Measurements from ENCODE around the gene ISLR2.

Gene ISLR2

GRCh38 chr15:74179101-74179841 lies 48.9 kb downstream of the ISLR2 start:
- no peak for DNase-seq

GRCh38 chr15:74179983-74180880 lies 49.8 kb downstream of the ISLR2 start:
- DNase-seq, result no peak

- no peak for DNase-seq
Observed at GRCh38 chr15:74180881-74181602, 50.7 kb downstream of the ISLR2 start.

DNA sequence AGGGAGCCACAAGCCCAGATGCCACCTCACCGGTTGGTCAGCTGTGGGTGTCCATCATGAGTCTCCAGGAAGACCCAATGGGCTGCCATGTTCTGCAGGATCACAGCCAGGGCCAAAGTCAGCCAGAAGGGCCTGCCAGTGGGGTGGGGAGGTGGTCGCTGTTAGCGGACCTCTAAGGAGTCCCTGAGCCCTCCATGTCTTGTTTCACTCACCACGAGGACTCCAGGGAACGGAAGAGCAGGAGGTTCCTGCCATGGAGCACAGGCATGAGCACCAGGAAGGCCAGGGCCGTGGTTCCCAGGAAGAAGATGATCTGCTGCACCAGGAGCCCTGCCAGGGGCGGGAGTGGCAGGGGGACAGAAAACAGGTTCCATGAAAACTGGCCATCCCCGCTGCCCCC lies 51.7 kb downstream of the ISLR2 start:
- DNase-seq, result no peak

GRCh38 chr15:74184582-74185091 lies 54.3 kb downstream of the ISLR2 start:
- DNase-seq, result no peak

DNA sequence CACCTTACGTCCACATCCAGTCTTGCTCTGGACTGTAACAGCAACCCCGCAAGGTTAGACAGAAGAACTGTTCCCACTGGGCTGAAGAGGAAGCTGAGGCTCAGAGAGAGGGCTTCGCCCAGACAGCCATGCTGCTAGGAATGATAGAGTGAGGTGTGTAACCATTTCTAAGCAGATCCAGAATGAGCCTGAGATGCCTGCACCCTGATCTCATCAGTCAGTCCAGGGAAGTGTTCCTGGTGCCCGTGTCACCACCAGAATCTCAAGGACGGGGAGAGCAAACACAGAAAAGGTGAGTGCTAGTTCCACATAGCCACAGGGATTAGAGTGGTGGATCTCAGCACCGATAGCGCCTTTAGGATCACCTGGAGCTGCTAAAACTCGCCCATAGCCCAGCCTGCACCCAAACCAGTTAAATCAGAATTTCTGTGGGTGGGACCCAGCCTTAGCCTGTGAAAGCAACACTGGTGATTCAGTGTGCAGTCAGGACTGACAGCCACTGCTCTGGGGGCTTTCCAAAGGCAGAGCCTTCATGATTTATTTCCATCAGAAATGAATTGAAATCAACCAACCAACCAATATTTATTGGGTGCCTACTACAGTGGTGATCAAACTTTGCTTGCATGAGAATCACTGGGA lies 55.4 kb downstream of the ISLR2 start:
- DNase-seq, result no peak

Data from stimulated activated CD4-positive, alpha-beta T cell treated with anti-CD3 and anti-CD28 coated beads, Interleukin-4, amount 100 ng/mL, for 1 hour (primary cell).